K562 (cell line): Measurements from ENCODE around the gene CAPN2. TPM values are rescaled to one million over a fixed set of nuclear protein-coding genes. Genes with fewer than 3 reads are reported as not detected.
A peak's percentile ranks its signal among the peaks of the same experiment; 100 is the strongest.

Source experiments
- FOXM1 ChIP-seq, 2 experiments: fragments of 450-650 bp in 1 of 2; sonication (generic) in 1 of 2; formaldehyde crosslinking in 1 of 2; IDR thresholded peaks; 2 replicates each; pipeline versions ENCODE4 v1.6.1 to v1.9.0; 2017 to 2022; ENCODE audit warnings: low read depth in 2 of 2, mild to moderate bottlenecking in 2 of 2, missing genetic modification reagents in 1 of 2, moderate library complexity in 1 of 2
- KLF6 ChIP-seq: fragments of 250-450 bp; sonication (Bioruptor Pico); IDR thresholded peaks from 2 replicates; pipeline ENCODE4 v1.4.0; 2020; ENCODE audit warnings: mild to moderate bottlenecking, moderate library complexity, borderline replicate concordance
- OTX1 ChIP-seq: fragments of 450-650 bp; formaldehyde crosslinking; IDR thresholded peaks from 2 replicates; pipeline ENCODE4 v1.4.0; 2022; ENCODE audit warnings: mild to moderate bottlenecking
- PHB2 ChIP-seq: fragments of 450-650 bp; IDR thresholded peaks from 2 replicates; pipeline ENCODE4 v1.6.1; 2017; ENCODE audit warnings: low read depth
- TCF7 ChIP-seq: sonication (generic); IDR thresholded peaks from 2 replicates; pipeline ENCODE4 v1.6.1; 2016; ENCODE audit warnings: antibody characterized with exemption, borderline replicate concordance
- ZBTB7A ChIP-seq: IDR thresholded peaks from 2 replicates; pipeline ENCODE4 v1.6.1; 2011; ENCODE audit warnings: low read depth, mild to moderate bottlenecking, low read length, moderate library complexity, borderline replicate concordance; ENCODE audit not compliant: control insufficient read depth
- ZNF23 ChIP-seq: fragments of 250-450 bp; sonication (Bioruptor Pico); IDR thresholded peaks from 2 replicates; pipeline ENCODE4 v1.4.0; 2020; ENCODE audit warnings: mild to moderate bottlenecking
- ZNF354B ChIP-seq: fragments of 250-450 bp; sonication (Bioruptor Pico); IDR thresholded peaks from 2 replicates; pipeline ENCODE4 v1.4.0; 2020
- ZNF780A ChIP-seq: fragments of 250-450 bp; sonication (Bioruptor Pico); IDR thresholded peaks from 2 replicates; pipeline ENCODE4 v1.5.0; 2021; ENCODE audit warnings: mild to moderate bottlenecking
- polyA plus RNA-seq, 8 experiments: library from polyadenylated mRNA; depleted of rRNA in 4 of 8; stranded (reverse) in 5 of 8; unstranded in 3 of 8; fragments of >200 nt; fragmentation: Nextera tagmentation in 2 of 8; fragmentation: Illumina TruSeq in 1 of 8; extraction: Ambion mirVana in 2 of 8; extraction: Trizol in 1 of 8; gene quantifications; 2 replicates each; pipeline versions ENCODE4 v1.2.1 to v1.2.3, GENCODE V29; 2011 to 2014; ENCODE audit warnings: inconsistent platforms in 1 of 8, missing spikeins in 1 of 8
- total RNA-seq, 7 experiments: library from RNA; depleted of rRNA in 6 of 7; stranded (reverse); fragments of >200 nt in 6 of 7; fragmentation: Illumina TruSeq in 2 of 7; extraction: Trizol in 2 of 7; gene quantifications; 2 replicates each; pipeline versions ENCODE4 v1.2.1 to v1.2.3, GENCODE V29; 2011 to 2021; ENCODE audit warnings: low replicate concordance in 1 of 7
- TF ChIP-seq, protein P1 (sequence below): fragments of 450-650 bp; formaldehyde crosslinking; conservative IDR thresholded peaks from 2 replicates; pipeline ENCODE4 v1.4.0; 2022; ENCODE audit warnings: mild to moderate bottlenecking, missing genetic modification characterization
- TF ChIP-seq, protein P2 (sequence below), 2 experiments: fragments of 450-650 bp; IDR thresholded peaks; 2 replicates each; pipeline ENCODE4 v1.6.1; 2016
- TF ChIP-seq, protein P3 (sequence below): fragments of 450-650 bp; conservative IDR thresholded peaks from 2 replicates; pipeline ENCODE4 v1.6.1; 2016; ENCODE audit warnings: missing genetic modification characterization, low read depth, mild to moderate bottlenecking, control low read depth, missing compliant biosample characterization
- TF ChIP-seq, protein P4 (sequence below): fragments of 150-350 bp; IDR thresholded peaks from 2 replicates; pipeline ENCODE4 v1.6.1; 2014; ENCODE audit warnings: low read depth, mild to moderate bottlenecking, low read length, borderline replicate concordance
- TF ChIP-seq, protein P5 (sequence below): fragments of 450-650 bp; IDR thresholded peaks from one replicate; pipeline ENCODE4 v1.6.1; 2018; ENCODE audit warnings: mild to moderate bottlenecking, moderate library complexity; ENCODE audit not compliant: partially characterized antibody
- TF ChIP-seq, protein P6 (sequence below): fragments of 200-800 bp; sonication (Bioruptor generic); IDR thresholded peaks from 2 replicates; pipeline ENCODE4 v1.6.1; 2017; ENCODE audit warnings: missing genetic modification characterization, missing compliant biosample characterization

CAPN2 gene
- total and polyA plus RNA-seq, 9 of the 15 experiments (the other 6 are each of a cell fraction or from before 2014, with no cell fraction given), result 24.6 to 157 (median 101) TPM

DNA sequence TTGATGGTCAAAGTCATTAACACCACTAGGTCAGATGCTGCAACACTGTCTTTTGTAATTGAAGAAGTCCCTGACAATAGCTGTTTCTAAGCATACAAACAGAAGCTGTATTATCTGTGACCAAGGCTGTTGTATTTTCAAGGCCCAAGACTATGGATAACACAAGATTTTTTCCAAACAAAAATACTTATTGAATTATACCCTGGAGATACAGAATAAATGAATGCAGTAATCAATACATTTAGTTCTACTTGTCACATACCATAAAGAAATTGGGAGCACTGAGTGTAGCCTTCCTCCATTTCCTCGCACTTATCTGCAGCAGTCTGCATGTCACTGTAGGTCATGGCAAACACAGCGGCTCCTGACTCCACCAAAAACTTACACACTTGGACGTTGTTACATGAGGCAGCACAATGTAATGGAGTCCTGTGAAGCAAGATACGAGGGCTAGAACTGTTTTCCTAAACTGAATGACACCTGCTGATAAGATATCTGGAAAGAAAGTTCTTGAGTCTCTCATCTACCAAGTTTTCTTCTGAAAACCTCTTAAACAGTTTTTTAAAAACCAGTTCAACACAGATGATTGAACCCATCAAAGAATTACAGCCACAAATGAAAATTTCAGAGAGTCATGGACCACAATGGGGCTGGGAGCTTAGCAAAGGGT, 76.5 kb downstream of the CAPN2 start (continued):
- TF ChIP-seq, protein P1, sequence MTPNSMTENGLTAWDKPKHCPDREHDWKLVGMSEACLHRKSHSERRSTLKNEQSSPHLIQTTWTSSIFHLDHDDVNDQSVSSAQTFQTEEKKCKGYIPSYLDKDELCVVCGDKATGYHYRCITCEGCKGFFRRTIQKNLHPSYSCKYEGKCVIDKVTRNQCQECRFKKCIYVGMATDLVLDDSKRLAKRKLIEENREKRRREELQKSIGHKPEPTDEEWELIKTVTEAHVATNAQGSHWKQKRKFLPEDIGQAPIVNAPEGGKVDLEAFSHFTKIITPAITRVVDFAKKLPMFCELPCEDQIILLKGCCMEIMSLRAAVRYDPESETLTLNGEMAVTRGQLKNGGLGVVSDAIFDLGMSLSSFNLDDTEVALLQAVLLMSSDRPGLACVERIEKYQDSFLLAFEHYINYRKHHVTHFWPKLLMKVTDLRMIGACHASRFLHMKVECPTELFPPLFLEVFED (CRISPR knock-in tag), result no peak; the same call in 1 of the 2 replicates
- TF ChIP-seq ZNF780A (no peak), KLF6 (peak; percentile 81; the same call in 1 of the 2 replicates), FOXM1 (IDR thresholded peaks at IDR 0.05; ENCODE audit: low read depth) (peak; percentile 96), FOXM1 (CRISPR knock-in tag; IDR thresholded peaks at IDR 0.05; ENCODE audit: low read depth) (no peak), TCF7 (peak; percentile 79; the same call in 1 of the 2 replicates), ZNF23 (peak; percentile 71), PHB2 (peak; percentile 90), ZNF354B (CRISPR knock-in tag) (peak; percentile 33; the same call in 1 of the 2 replicates), OTX1 (CRISPR knock-in tag) (no peak), ZBTB7A (no peak)
- TF ChIP-seq, protein P2, sequence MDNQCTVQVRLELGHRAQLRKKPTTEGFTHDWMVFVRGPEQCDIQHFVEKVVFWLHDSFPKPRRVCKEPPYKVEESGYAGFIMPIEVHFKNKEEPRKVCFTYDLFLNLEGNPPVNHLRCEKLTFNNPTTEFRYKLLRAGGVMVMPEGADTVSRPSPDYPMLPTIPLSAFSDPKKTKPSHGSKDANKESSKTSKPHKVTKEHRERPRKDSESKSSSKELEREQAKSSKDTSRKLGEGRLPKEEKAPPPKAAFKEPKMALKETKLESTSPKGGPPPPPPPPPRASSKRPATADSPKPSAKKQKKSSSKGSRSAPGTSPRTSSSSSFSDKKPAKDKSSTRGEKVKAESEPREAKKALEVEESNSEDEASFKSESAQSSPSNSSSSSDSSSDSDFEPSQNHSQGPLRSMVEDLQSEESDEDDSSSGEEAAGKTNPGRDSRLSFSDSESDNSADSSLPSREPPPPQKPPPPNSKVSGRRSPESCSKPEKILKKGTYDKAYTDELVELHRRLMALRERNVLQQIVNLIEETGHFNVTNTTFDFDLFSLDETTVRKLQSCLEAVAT (IDR thresholded peaks at IDR 0.05), result peak; percentile 54 to 87; a peak in 2 of 4 replicates
- TF ChIP-seq, protein P3, sequence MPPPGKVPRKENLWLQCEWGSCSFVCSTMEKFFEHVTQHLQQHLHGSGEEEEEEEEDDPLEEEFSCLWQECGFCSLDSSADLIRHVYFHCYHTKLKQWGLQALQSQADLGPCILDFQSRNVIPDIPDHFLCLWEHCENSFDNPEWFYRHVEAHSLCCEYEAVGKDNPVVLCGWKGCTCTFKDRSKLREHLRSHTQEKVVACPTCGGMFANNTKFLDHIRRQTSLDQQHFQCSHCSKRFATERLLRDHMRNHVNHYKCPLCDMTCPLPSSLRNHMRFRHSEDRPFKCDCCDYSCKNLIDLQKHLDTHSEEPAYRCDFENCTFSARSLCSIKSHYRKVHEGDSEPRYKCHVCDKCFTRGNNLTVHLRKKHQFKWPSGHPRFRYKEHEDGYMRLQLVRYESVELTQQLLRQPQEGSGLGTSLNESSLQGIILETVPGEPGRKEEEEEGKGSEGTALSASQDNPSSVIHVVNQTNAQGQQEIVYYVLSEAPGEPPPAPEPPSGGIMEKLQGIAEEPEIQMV (tag), result peak; percentile 59
- TF ChIP-seq, protein P4, sequence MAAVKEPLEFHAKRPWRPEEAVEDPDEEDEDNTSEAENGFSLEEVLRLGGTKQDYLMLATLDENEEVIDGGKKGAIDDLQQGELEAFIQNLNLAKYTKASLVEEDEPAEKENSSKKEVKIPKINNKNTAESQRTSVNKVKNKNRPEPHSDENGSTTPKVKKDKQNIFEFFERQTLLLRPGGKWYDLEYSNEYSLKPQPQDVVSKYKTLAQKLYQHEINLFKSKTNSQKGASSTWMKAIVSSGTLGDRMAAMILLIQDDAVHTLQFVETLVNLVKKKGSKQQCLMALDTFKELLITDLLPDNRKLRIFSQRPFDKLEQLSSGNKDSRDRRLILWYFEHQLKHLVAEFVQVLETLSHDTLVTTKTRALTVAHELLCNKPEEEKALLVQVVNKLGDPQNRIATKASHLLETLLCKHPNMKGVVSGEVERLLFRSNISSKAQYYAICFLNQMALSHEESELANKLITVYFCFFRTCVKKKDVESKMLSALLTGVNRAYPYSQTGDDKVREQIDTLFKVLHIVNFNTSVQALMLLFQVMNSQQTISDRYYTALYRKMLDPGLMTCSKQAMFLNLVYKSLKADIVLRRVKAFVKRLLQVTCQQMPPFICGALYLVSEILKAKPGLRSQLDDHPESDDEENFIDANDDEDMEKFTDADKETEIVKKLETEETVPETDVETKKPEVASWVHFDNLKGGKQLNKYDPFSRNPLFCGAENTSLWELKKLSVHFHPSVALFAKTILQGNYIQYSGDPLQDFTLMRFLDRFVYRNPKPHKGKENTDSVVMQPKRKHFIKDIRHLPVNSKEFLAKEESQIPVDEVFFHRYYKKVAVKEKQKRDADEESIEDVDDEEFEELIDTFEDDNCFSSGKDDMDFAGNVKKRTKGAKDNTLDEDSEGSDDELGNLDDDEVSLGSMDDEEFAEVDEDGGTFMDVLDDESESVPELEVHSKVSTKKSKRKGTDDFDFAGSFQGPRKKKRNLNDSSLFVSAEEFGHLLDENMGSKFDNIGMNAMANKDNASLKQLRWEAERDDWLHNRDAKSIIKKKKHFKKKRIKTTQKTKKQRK, result no peak
- TF ChIP-seq, protein P5, sequence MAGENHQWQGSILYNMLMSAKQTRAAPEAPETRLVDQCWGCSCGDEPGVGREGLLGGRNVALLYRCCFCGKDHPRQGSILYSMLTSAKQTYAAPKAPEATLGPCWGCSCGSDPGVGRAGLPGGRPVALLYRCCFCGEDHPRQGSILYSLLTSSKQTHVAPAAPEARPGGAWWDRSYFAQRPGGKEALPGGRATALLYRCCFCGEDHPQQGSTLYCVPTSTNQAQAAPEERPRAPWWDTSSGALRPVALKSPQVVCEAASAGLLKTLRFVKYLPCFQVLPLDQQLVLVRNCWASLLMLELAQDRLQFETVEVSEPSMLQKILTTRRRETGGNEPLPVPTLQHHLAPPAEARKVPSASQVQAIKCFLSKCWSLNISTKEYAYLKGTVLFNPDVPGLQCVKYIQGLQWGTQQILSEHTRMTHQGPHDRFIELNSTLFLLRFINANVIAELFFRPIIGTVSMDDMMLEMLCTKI, result no peak
- TF ChIP-seq, protein P6, sequence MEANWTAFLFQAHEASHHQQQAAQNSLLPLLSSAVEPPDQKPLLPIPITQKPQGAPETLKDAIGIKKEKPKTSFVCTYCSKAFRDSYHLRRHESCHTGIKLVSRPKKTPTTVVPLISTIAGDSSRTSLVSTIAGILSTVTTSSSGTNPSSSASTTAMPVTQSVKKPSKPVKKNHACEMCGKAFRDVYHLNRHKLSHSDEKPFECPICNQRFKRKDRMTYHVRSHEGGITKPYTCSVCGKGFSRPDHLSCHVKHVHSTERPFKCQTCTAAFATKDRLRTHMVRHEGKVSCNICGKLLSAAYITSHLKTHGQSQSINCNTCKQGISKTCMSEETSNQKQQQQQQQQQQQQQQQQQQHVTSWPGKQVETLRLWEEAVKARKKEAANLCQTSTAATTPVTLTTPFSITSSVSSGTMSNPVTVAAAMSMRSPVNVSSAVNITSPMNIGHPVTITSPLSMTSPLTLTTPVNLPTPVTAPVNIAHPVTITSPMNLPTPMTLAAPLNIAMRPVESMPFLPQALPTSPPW (CRISPR knock-in tag), result peak; percentile 40; the same call in 1 of the 2 replicates
